ENCODE data around the gene ABTB2. TPM values are rescaled to one million over a fixed set of nuclear protein-coding genes. Genes with fewer than 3 reads are reported as not detected.

Gene ABTB2
- total and polyA plus RNA-seq, 2 of the 8 experiments (the other 6 are each of a cell fraction or from before 2014, with no cell fraction given): 7.7 to 10.2 TPM

GRCh38 chr11:34243600-34244464, 114.0 kb downstream of the ABTB2 start (continued):
- TF ChIP-seq E2F6 (IDR thresholded peaks at IDR 0.05) (no peak), HDAC2 (IDR thresholded peaks at IDR 0.05; ENCODE audit: borderline replicate concordance in 1 of 2, low read depth in 2 of 2, low read length in 2 of 2) (no peak)
